IPS-NIHi11 (cell line): ENCODE measurements around the gene PRDM16.

ENCODE experiments used
- DNase-seq: peaks from one replicate; pipeline ENCODE4 v3.0.0; 2012; ENCODE audit warnings: mixed read lengths, low spot score

PRDM16 gene

GRCh38 chr1:3244025-3244926 lies 175.3 kb downstream of the PRDM16 start:
- DNase-seq, result no peak

GRCh38 chr1:3244927-3245315 lies 175.9 kb downstream of the PRDM16 start:
- DNase-seq, result no peak

- DNase-seq, result no peak
These were observed 176.3 kb downstream of the PRDM16 start for GRCh38 chr1:3245344-3245743.

DNA sequence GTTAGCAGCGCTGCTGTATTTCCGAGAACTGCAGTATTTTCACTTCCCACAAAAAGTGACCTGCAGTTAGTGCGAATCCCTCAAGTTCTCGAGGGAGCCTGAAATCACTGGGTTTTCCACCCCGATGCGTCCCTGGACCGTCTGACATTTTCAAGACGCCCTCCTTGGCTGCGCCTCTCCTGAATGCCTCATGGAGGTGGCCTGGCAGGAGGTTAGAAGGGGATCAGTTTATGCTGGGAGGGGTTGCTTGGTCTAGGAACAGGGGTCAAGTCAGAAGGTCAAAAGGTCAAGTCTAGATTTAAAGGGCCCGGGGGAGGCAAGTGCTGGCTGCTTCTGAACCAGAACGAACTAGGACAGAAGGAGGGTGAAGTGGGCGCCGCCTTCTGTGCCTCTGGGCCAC lies 176.8 kb downstream of the PRDM16 start:
- no peak for DNase-seq

DNA sequence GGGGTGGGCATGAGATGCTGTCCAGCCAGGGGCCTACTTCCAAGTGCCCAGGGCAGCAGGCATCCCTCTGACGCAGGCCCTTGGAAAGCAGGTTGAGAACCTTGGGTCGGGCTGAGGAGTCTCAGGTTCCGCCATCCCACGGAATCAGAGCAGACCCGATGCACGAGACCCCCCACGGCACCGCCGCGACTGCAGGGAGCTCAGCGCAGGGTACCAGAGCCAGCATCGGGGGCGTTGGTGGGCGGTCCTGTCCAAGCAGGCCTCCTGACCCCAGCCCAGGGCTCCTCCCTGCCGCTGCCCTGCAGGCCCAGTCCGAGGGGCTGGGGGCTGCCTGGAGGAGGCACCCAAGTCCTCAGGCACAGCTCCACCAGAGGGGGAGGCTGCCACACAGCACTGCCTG lies 177.2 kb downstream of the PRDM16 start:
- DNase-seq, result no peak

DNA sequence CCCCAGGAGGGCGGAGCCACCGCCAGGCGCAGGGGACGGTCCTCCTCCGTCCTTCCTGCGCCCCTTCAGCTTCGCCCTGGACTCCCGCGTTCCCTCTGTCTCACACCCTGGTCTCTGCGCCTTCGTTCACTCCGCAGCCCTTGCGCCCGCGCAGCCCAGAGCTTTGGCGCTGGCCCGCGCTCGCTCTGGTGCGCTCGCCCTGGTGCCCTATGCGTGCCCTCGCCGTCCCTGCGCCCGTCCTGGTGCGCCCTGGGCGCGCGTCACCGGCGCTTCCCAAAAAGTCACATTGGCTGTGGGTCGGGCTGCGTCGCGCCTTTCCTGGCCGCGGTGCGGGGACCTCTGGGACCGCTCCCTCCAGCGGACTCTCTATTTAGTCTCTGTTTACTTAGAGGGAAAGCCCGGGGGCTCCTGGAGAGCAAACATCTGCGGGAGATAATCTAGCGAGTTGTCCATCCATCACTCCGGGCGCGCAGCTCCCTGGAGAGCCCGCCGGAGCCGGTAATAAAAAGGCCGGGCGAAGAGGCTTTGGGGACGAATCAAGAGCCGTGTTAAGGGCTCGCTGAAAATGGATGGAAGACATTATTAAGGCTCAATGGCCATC lies 178.6 kb downstream of the PRDM16 start:
- peak; percentile 67 for DNase-seq

DNA sequence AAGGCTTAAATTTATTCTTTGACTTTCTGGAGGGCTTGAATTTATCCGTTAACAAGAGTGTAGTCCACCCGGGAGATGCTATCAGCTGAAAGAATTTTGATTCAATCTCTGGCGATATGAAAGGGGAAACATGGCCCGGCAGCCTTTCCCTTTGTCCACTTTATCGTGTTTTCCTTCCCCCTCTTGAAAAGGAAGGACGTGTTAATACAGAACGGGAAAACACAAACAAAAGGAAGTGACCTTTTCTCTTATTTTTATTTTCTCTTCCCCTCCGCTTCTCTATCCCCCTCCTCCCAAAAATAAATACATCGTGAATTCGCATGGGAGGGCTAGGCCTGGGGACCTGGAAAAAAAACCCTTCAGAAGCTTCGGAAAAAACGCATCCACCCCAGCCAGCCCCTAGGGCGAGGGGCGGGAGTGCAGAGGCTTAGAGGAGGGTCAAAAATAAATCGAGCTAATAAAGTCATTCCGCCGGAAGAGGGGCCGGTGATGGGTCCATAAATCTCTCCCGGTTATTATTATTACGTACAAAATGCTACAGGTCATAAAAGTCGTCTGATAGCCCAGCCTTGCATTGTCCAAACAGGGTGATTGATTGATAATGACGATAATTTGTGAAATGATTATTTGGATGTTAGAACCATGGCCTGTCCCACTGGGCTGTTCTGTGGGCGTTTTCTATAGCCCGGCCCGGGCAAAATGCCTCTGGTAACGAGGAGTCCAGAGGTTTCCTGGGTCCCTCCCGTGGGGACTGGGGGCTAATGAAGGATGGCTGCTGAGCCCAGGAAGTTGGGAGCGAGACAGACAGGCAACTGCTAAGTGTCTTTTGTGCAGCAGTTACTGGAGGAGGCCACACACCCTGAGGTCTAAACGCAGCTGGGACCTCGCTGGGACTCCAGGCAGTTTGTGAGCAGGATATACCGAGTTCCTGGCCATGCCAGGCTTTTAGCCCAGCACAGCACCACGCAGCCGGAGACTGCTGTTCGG lies 179.4 kb downstream of the PRDM16 start:
- no peak for DNase-seq

DNA sequence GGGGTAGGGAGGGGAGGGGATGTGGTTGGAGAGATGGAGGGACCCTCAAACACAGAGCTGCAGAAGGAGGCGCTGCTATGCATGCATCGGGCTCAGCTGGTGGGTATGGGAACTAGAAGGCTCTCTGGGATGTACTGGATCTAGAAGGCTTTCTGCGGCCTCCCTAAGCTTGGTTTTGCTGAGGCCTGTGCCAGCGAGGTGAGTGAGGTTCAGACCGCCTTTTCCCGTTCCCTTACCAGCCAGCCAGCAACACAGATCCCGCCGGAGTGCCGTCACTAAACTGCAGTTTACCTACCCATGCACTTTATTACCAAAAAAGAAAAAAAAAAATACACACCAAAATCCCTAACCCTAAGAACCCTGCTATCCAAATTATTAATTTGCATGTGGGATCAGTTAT lies 180.2 kb downstream of the PRDM16 start:
- DNase-seq, result no peak

- no peak for DNase-seq
These were observed 180.9 kb downstream of the PRDM16 start for GRCh38 chr1:3249631-3250501.

GRCh38 chr1:3250624-3251023 lies 181.6 kb downstream of the PRDM16 start:
- DNase-seq, result no peak

- no peak for DNase-seq
These were observed 182.2 kb downstream of the PRDM16 start for GRCh38 chr1:3251099-3251806.

GRCh38 chr1:3251807-3252428 lies 182.9 kb downstream of the PRDM16 start:
- no peak for DNase-seq

- DNase-seq, result no peak
These were observed 186.7 kb downstream of the PRDM16 start for GRCh38 chr1:3255680-3256079.

- DNase-seq, result peak; percentile 62
These were observed 188.8 kb downstream of the PRDM16 start for GRCh38 chr1:3257788-3258187.

DNA sequence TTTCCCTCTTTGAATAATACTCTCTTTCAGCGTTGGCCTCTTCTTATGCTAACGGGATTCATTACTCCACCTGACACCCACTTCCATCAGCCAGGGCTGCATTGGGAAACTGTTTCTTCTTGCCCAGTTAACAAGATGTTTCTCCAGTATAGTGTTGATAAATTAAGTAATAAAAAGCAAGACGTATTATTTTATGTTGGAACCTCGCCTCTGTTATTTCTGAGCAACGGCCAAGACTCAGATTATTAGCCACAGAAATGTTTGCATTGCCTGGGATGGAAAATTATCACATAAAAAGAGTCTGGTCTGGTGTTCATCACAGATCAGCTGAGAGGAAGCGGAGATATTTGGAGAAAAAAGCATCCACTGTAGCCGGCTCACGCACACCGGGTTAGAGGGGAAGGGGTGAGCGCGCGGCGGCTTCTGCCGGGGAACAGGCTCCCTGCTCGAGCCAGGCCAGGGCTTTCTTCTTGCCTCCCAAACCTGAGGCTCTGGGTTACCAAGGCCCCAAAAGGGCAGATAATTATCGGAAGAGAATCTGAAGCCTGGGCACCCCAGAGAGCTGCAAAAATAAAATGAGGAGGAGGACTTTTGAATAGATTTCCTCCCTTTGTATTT lies 189.5 kb downstream of the PRDM16 start:
- DNase-seq, result no peak

DNA sequence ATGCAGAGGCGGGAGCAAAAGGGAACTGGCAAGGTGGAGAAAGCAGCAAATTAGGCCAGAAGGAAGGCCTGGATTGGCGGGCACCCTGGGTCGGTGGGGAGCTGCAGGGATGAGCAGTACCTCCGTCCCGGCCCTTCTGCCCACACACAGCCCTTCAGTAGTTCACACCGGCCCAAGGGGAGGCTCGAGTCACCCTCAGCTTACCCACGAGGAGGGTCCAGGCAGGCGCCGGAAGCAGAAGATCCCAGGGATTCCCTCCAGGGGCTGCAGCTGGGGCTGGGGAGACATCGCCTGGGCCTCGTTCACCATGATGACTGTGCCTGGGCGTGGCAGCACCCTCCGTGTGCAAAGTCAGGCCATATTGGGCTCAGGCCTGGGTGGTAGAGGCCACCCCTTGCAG lies 190.0 kb downstream of the PRDM16 start:
- DNase-seq, result no peak

GRCh38 chr1:3261007-3261968 lies 192.3 kb downstream of the PRDM16 start:
- no peak for DNase-seq

DNA sequence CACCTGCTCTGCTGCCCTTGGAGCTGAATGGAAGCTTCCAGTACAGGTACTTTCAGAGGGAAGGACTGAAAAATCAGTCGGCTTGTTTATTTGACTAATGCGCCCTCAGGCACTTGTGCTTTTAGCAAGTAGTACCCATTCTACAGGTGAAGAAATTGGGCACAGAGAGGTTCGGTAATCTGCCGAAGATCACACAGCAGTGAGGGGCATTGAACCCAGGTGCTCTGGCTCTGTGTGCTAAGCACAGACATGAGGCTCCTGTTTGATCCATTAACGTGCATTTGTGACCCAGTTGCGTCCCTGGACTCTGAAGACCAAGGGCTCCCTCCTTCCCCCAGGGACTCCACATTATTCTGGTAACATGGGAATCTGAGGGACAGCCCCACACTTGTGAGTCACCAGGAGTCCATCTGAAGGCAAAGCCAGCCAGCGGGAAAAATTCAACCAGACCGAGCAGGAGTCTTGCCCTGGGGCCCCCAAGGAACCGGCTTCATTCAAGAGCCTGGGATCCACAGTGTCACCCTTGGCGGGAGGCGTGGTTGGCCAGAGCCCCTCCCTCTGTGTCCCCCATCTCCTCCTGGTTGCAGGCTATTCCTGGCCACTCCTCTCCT lies 193.1 kb downstream of the PRDM16 start:
- no peak for DNase-seq
